CD4-positive, alpha-beta memory T cell (primary cell): ENCODE data around the gene MRPL45. TPM values are rescaled to one million over a fixed set of nuclear protein-coding genes. Genes with fewer than 3 reads are reported as not detected.

Experiments
- CTCF ChIA-PET: fragments of 350-600 bp; sonication (Branson Sonifier 250); formaldehyde crosslinking; loops from one replicate; lab custom pipeline; 2021; ENCODE audit warnings: inconsistent platforms; ENCODE audit not compliant: partially characterized antibody; lab: Charles Lee
- POLR2A ChIA-PET: fragments of 350-600 bp; sonication (Branson Sonifier 250); formaldehyde crosslinking; loops from one replicate; lab custom pipeline; 2021; ENCODE audit not compliant: partially characterized antibody; lab: Charles Lee
- DNase-seq, 5 donors: peaks; one replicate each; pipeline versions ENCODE4 v3.0.0 to v3.0.0-alpha.2; 2020 to 2022; ENCODE audit warnings: mixed read lengths in 1 of 5
- H3K27ac ChIP-seq: one replicate; pipeline ENCODE4 v1.7.0; 2013; ENCODE audit warnings: low read depth, low read length
- H3K27me3 ChIP-seq: 2 replicates; pipeline ENCODE4 v1.7.0; 2013; ENCODE audit warnings: mild to moderate bottlenecking, low read length, moderate library complexity; ENCODE audit not compliant: insufficient read depth
- H3K36me3 ChIP-seq: 2 replicates; pipeline ENCODE4 v1.7.0; 2013; ENCODE audit warnings: mild to moderate bottlenecking, low read length, moderate library complexity; ENCODE audit not compliant: insufficient read depth
- H3K4me1 ChIP-seq: 2 replicates; pipeline ENCODE4 v1.7.0; 2013; ENCODE audit warnings: mild to moderate bottlenecking, low read length, moderate library complexity; ENCODE audit not compliant: insufficient read depth
- H3K4me3 ChIP-seq, 2 donors: one replicate each; pipeline ENCODE4 v1.7.0; 2013; ENCODE audit warnings: low read length in 2 of 2, mild to moderate bottlenecking in 1 of 2
- H3K9me3 ChIP-seq, 2 donors: one replicate each; pipeline ENCODE4 v1.7.0; 2013; ENCODE audit warnings: low read length in 2 of 2, control low read depth in 1 of 2; ENCODE audit not compliant: control insufficient read depth in 1 of 2
- H3K27ac Mint-ChIP-seq, 7 donors: one replicate each; pipeline ENCODE4 v1.8.0; 2020 to 2021; ENCODE audit warnings: mixed read lengths in 7 of 7, mild to moderate bottlenecking in 6 of 7, inconsistent platforms in 3 of 7, moderate library complexity in 3 of 7
- H3K27me3 Mint-ChIP-seq, 2 donors: one replicate each; pipeline ENCODE4 v1.8.0; 2020 to 2021; ENCODE audit warnings: mixed read lengths in 2 of 2
- H3K36me3 Mint-ChIP-seq, 2 donors: one replicate each; pipeline ENCODE4 v1.8.0; 2020 to 2021; ENCODE audit warnings: mixed read lengths in 2 of 2, inconsistent platforms in 1 of 2, mild to moderate bottlenecking in 1 of 2
- H3K4me1 Mint-ChIP-seq, 4 donors: one replicate each; pipeline ENCODE4 v1.8.0; 2020 to 2021; ENCODE audit warnings: mixed read lengths in 4 of 4, mild to moderate bottlenecking in 1 of 4
- H3K4me3 Mint-ChIP-seq, 8 donors: one replicate each; pipeline ENCODE4 v1.8.0; 2020 to 2021; ENCODE audit warnings: mixed read lengths in 8 of 8, mild to moderate bottlenecking in 7 of 8, moderate library complexity in 6 of 8, inconsistent platforms in 3 of 8
- H3K9me3 Mint-ChIP-seq, 8 donors: one replicate each; pipeline ENCODE4 v1.8.0; 2020 to 2021; ENCODE audit warnings: mixed read lengths in 8 of 8, mild to moderate bottlenecking in 5 of 8, inconsistent platforms in 3 of 8, moderate library complexity in 1 of 8
- intact Hi-C: fragments of 100-400 bp; cut with micrococcal nuclease; formaldehyde crosslinking; loops from one replicate; pipeline ENCODE4 v1.15.1; 2023
- polyA plus RNA-seq, 2 donors: library from polyadenylated mRNA; unstranded; fragments of 300-500 nt; fragmentation: Illumina TruSeq; gene quantifications; one replicate each; pipeline ENCODE4 v1.2.3, GENCODE V29; 2021
- total RNA-seq, 2 experiments: library from RNA; stranded (reverse); gene quantifications; one replicate each; pipeline ENCODE4 v1.2.3, GENCODE V29; 2021

The MRPL45 gene
- total and polyA plus RNA-seq, 4 experiments from 2014 or later = 17.2 to 29.4 (median 21.4) TPM

GRCh38 chr17:38315497-38315896, 18.5 kb downstream of the MRPL45 start:
- intact Hi-C loops = no loop called here
- no peak overlapping the region for H3K4me3 Mint-ChIP-seq
- no peaks in the 10 kb centered on the region for H3K27me3 Mint-ChIP-seq
- H3K4me1 Mint-ChIP-seq = no peaks in the 10 kb centered on the region
- H3K36me3 Mint-ChIP-seq = peaks cover 30 to 37% of the 10 kb centered on the region in 2 donors
- H3K4me3 ChIP-seq = no peak overlapping the region
- CTCF ChIA-PET = interaction anchor here (1.0 to 1.2 kb wide), 2 partner anchors 9 to 99 kb away, joined by 3 to 6 read pairs; no protein-coding TSS in a partner anchor
- POLR2A ChIA-PET = no interaction called here
- peaks cover 0 to 2% (median 0%) of the 10 kb centered on the region in 8 donors for H3K9me3 Mint-ChIP-seq
- peaks cover 3% of the 10 kb centered on the region for H3K36me3 ChIP-seq
- H3K27ac Mint-ChIP-seq = no peak overlapping the region
- no peak overlapping the region for H3K27ac ChIP-seq
- H3K9me3 ChIP-seq = no peaks in the 10 kb centered on the region
- DNase-seq = no peak
- no peaks in the 10 kb centered on the region for H3K4me1 ChIP-seq
- no peaks in the 10 kb centered on the region for H3K27me3 ChIP-seq

- Mint-ChIP-seq H3K9me3 (peaks cover 0 to 2% (median 0%) of the 10 kb centered on the region in 8 donors), H3K36me3 (peaks cover 34 to 41% of the 10 kb centered on the region in 2 donors), H3K4me3 (no peak overlapping the region), H3K27me3 (no peaks in the 10 kb centered on the region), H3K4me1 (no peaks in the 10 kb centered on the region), H3K27ac (no peak overlapping the region)
- Histone ChIP-seq H3K36me3 (peaks cover 3% of the 10 kb centered on the region), H3K27me3 (no peaks in the 10 kb centered on the region), H3K27ac (no peak overlapping the region), H3K9me3 (no peaks in the 10 kb centered on the region), H3K4me3 (no peak overlapping the region), H3K4me1 (no peaks in the 10 kb centered on the region)
- ChIA-PET CTCF (no interaction called here), POLR2A (interaction anchor here (0.6 kb wide), 1 partner anchor 686 kb away, joined by 3 read pairs; no protein-coding TSS in a partner anchor)
- intact Hi-C loops = no loop called here
- no peak for DNase-seq
These were observed 20.1 kb downstream of the MRPL45 start for GRCh38 chr17:38317081-38317480.

GRCh38 chr17:38320482-38320881, 23.5 kb downstream of the MRPL45 start:
- POLR2A ChIA-PET = no interaction called here
- no peak overlapping the region for H3K4me3 Mint-ChIP-seq
- H3K27ac ChIP-seq = no peak overlapping the region
- no peaks in the 10 kb centered on the region for H3K27me3 ChIP-seq
- peaks cover 0 to 2% (median 0%) of the 10 kb centered on the region in 8 donors for H3K9me3 Mint-ChIP-seq
- no peaks in the 10 kb centered on the region for H3K27me3 Mint-ChIP-seq
- CTCF ChIA-PET = interaction anchor here (1.1 kb wide), 1 partner anchor 94 kb away, joined by 4 read pairs; no protein-coding TSS in a partner anchor
- peaks cover 32 to 39% of the 10 kb centered on the region in 2 donors for H3K36me3 Mint-ChIP-seq
- no peaks in the 10 kb centered on the region for H3K4me1 Mint-ChIP-seq
- no peak for DNase-seq
- no peaks in the 10 kb centered on the region for H3K9me3 ChIP-seq
- H3K36me3 ChIP-seq = peaks cover 8% of the 10 kb centered on the region
- no peaks in the 10 kb centered on the region for H3K4me1 ChIP-seq
- H3K27ac Mint-ChIP-seq = no peak overlapping the region
- intact Hi-C loops = no loop called here
- no peak overlapping the region for H3K4me3 ChIP-seq

GRCh38 chr17:38322156-38322779, 25.3 kb downstream of the MRPL45 start:
- Histone ChIP-seq H3K27ac (no peak overlapping the region), H3K4me1 (no peaks in the 10 kb centered on the region), H3K9me3 (no peaks in the 10 kb centered on the region), H3K27me3 (no peaks in the 10 kb centered on the region), H3K36me3 (peaks cover 8% of the 10 kb centered on the region), H3K4me3 (no peak overlapping the region)
- DNase-seq = peak; percentile 50 to 71 (median 58)
- H3K27me3 Mint-ChIP-seq = no peaks in the 10 kb centered on the region
- intact Hi-C loops = no loop called here
- no peaks in the 10 kb centered on the region for H3K9me3 Mint-ChIP-seq
- ChIA-PET POLR2A (no interaction called here), CTCF (interaction anchor here (0.7 to 3.4 kb wide), 3 partner anchors 9 to 29 kb away, joined by 3 to 13 read pairs (median 7); partner anchors contain the start of gene SOCS7)
- peaks cover 0 to 8% (median under 1%) of the 10 kb centered on the region in 4 donors for H3K4me1 Mint-ChIP-seq
- no peak overlapping the region for H3K27ac Mint-ChIP-seq
- no peak overlapping the region for H3K4me3 Mint-ChIP-seq
- peaks cover 27 to 31% of the 10 kb centered on the region in 2 donors for H3K36me3 Mint-ChIP-seq

- DNase-seq = no peak
- Histone ChIP-seq H3K9me3 (no peaks in the 10 kb centered on the region), H3K27me3 (no peaks in the 10 kb centered on the region), H3K27ac (no peak overlapping the region), H3K4me3 (no peak overlapping the region), H3K4me1 (no peaks in the 10 kb centered on the region), H3K36me3 (peaks cover 8% of the 10 kb centered on the region)
- Mint-ChIP-seq H3K4me3 (no peak overlapping the region), H3K36me3 (peaks cover 27 to 28% of the 10 kb centered on the region in 2 donors), H3K27ac (peak overlapping the region in 1 of 7 donors; percentile 37), H3K9me3 (no peaks in the 10 kb centered on the region), H3K4me1 (peaks cover 0 to 9% (median under 1%) of the 10 kb centered on the region in 4 donors), H3K27me3 (no peaks in the 10 kb centered on the region)
- ChIA-PET CTCF (interaction anchor here (1.3 to 3.4 kb wide), 2 partner anchors 9 to 26 kb away, joined by 7 to 13 read pairs; no protein-coding TSS in a partner anchor), POLR2A (no interaction called here)
- intact Hi-C loops = no loop called here
These were observed 25.9 kb downstream of the MRPL45 start for GRCh38 chr17:38322897-38323296.

- Histone ChIP-seq H3K27ac (no peak overlapping the region), H3K36me3 (peaks cover 8% of the 10 kb centered on the region), H3K9me3 (no peaks in the 10 kb centered on the region), H3K4me3 (no peak overlapping the region), H3K4me1 (no peaks in the 10 kb centered on the region), H3K27me3 (no peaks in the 10 kb centered on the region)
- no peak overlapping the region for H3K4me3 Mint-ChIP-seq
- peaks cover 0 to 9% (median under 1%) of the 10 kb centered on the region in 4 donors for H3K4me1 Mint-ChIP-seq
- H3K36me3 Mint-ChIP-seq = peaks cover 23 to 25% of the 10 kb centered on the region in 2 donors
- POLR2A ChIA-PET = no interaction called here
- no peak for DNase-seq
- CTCF ChIA-PET = interaction anchor here (0.7 to 3.4 kb wide), 5 partner anchors 9 to 936 kb away, joined by 4 to 13 read pairs (median 6); no protein-coding TSS in a partner anchor
- no peaks in the 10 kb centered on the region for H3K27me3 Mint-ChIP-seq
- intact Hi-C loops = no loop called here
- no peak overlapping the region for H3K27ac Mint-ChIP-seq
- no peaks in the 10 kb centered on the region for H3K9me3 Mint-ChIP-seq
These were observed 27.3 kb downstream of the MRPL45 start for GRCh38 chr17:38324141-38324697.

GRCh38 chr17:38324772-38325171, 27.8 kb downstream of the MRPL45 start:
- DNase-seq = no peak
- Mint-ChIP-seq H3K4me3 (no peak overlapping the region), H3K27ac (no peak overlapping the region), H3K36me3 (peaks cover 19 to 22% of the 10 kb centered on the region in 2 donors), H3K4me1 (peaks cover 0 to 9% (median under 1%) of the 10 kb centered on the region in 4 donors), H3K27me3 (no peaks in the 10 kb centered on the region), H3K9me3 (no peaks in the 10 kb centered on the region)
- Histone ChIP-seq H3K27me3 (no peaks in the 10 kb centered on the region), H3K9me3 (no peaks in the 10 kb centered on the region), H3K4me1 (no peaks in the 10 kb centered on the region), H3K27ac (no peak overlapping the region), H3K36me3 (peaks cover 8% of the 10 kb centered on the region), H3K4me3 (no peak overlapping the region)
- CTCF ChIA-PET = interaction anchor here (0.7 to 3.4 kb wide), 5 partner anchors 8 to 937 kb away, joined by 4 to 13 read pairs (median 6); no protein-coding TSS in a partner anchor
- POLR2A ChIA-PET = no interaction called here
- intact Hi-C loops = no loop called here
